ENCODE results near the gene SCFD2.

Gene SCFD2

DNA sequence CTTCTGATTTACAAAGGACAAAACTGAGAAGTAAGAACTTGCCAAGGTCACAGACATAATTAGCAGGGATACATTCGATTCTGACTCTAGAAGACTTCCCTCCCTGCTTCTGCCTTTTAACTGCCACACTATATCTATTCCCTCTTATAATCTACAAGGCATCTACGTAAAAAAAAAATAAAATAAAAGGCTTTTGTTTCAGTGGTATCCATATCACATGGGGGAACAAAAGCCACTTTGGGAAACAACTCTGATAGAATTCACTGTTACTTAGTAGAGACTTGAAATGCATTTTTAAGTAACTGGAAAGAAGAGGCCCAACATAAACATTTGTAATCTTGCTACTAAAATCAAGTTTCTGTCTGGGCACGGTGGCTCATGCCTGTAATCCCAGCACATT is 247.2 kb downstream of the SCFD2 start:
- TF ChIP-seq, protein P1, sequence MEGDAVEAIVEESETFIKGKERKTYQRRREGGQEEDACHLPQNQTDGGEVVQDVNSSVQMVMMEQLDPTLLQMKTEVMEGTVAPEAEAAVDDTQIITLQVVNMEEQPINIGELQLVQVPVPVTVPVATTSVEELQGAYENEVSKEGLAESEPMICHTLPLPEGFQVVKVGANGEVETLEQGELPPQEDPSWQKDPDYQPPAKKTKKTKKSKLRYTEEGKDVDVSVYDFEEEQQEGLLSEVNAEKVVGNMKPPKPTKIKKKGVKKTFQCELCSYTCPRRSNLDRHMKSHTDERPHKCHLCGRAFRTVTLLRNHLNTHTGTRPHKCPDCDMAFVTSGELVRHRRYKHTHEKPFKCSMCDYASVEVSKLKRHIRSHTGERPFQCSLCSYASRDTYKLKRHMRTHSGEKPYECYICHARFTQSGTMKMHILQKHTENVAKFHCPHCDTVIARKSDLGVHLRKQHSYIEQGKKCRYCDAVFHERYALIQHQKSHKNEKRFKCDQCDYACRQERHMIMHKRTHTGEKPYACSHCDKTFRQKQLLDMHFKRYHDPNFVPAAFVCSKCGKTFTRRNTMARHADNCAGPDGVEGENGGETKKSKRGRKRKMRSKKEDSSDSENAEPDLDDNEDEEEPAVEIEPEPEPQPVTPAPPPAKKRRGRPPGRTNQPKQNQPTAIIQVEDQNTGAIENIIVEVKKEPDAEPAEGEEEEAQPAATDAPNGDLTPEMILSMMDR (conservative IDR thresholded peaks at IDR 0.05; ENCODE audit: low read length): no peak
- H3K4me3 ChIP-seq (ENCODE audit: low read length): no peak overlapping the region
- no peak for DNase-seq (ENCODE audit: low read depth)

DNA sequence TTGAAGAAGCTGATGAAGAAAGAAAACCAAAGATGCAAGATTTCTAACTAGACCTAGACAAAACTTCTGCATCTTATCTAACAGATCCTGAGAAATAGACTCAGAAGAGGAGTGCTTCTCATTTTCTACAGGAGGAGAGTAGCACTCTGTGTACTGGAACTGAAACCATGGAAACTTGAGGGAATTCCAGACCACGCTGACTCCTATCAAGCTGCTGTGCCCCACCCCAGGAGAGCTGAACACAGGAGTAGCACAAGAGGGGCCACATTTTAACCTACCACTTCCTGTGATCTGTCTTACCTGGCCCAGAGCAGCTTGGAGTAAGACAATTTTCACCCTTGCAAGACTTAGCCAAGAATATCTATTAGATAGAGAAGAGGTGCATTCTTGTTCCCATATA is 248.9 kb downstream of the SCFD2 start:
- H3K4me3 ChIP-seq (ENCODE audit: low read length): no peak overlapping the region
- peak; percentile 65 for DNase-seq (ENCODE audit: low read depth)
- TF ChIP-seq, protein P1 (conservative IDR thresholded peaks at IDR 0.05; ENCODE audit: low read length): no peak

DNA sequence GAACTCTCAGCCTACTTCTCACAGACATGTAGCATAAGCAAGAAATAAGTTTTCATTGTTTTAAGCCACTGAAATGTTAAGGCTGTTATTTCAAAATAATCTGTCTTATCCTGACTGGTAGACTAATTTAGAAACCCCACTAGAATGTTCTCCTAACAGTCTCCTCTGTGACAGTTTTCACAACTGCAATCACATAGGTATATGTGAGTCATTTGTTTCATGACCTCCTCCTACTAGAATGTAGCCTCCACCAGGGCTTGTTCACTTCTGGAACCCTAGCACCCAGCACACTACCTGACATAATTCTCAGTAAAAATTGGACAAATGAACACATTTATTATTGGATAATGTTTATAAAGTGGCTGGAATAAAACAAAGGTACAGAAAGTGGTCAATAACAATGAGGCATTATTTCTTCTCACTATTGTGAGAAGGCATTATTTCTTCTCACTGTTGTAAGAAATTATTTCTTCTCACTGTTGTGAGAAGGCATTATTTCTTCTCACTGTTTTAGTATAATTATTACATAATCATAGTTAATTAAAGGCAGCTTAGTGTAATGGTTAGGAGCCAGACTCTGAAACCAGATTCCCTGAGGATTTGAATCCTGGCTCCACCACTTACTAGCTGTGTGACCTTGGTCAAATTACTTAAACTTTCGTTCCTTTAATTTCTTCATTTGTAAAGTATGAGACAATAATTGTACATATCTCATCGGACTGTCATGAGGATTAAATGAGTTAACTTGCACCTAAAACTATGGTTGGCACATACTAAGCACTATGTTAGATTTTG is 252.2 kb downstream of the SCFD2 start:
- no peak overlapping the region for H3K4me3 ChIP-seq (ENCODE audit: low read length)
- TF ChIP-seq, protein P1 (conservative IDR thresholded peaks at IDR 0.05; ENCODE audit: low read length): no peak
- DNase-seq (ENCODE audit: low read depth): peak; percentile 66

DNA sequence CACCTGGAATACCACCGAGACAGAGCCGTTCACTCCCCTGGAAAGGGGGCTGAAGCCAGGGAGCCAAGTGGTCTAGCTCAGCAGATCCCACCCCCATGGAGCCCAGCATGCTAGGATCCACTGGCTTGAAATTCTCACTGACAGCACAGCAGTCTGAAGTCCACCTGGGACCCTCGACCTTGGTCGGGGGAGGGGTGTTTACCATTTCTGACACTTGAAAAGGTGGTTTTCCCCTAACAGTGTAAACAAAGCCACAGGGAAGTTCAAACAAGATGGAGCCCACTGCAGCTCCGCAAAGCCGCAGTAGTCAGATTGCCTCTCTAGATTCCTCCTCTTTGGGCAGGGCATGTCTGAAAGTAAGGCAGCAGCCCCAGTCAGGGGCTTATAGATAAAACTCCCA is 260.5 kb downstream of the SCFD2 start:
- DNase-seq (ENCODE audit: low read depth): no peak

DNA sequence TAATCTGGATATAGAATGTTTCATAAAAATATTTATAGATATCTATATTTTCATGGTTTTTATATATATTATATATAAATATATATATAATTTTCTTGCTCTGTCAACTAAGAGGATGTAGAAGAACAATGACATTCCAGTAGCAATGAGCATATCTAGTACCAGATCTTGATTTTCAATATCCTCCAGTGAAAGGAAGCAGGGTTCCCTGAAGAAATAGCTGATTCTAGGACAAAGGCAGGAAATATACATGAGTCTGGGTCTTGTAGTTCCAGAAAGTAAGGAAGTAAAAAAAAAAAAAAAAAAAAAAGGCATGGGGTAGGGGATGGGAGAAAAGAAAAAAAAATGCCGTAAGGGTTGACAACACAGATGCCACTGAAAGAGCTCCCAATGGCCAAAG is 262.4 kb downstream of the SCFD2 start:
- TF ChIP-seq, protein P1 (conservative IDR thresholded peaks at IDR 0.05; ENCODE audit: low read length): no peak
- H3K4me3 ChIP-seq (ENCODE audit: low read length): no peak overlapping the region
- DNase-seq (ENCODE audit: low read depth): no peak

More for the DNA sequence above, 260.5 kb downstream of the SCFD2 start:
- H3K4me3 ChIP-seq (ENCODE audit: low read length): no peak overlapping the region
- TF ChIP-seq, protein P1 (conservative IDR thresholded peaks at IDR 0.05; ENCODE audit: low read length): no peak

DNA sequence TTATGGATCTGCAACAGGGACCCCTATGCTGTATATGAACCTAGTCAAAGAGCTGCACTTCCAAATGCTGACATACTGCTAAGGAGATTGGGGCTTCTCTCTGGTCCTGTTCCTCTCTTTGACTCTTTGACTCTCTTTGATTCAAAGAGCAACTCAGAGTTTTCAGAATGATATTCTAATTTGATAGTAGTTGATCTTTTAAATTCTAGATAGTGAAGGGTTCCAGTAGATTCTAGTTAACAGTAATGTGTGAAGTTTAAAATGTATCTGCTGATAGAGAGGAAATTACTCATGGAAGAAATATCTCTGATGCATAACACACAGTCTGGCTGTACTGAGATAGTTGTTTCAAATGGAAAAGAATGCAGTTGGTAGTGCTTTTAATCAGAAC is 264.7 kb downstream of the SCFD2 start:
- peak overlapping the region; percentile 37 for H3K4me3 ChIP-seq (ENCODE audit: low read length)
- DNase-seq (ENCODE audit: low read depth): peak; percentile 68
- TF ChIP-seq, protein P1 (conservative IDR thresholded peaks at IDR 0.05; ENCODE audit: low read length): no peak

DNA sequence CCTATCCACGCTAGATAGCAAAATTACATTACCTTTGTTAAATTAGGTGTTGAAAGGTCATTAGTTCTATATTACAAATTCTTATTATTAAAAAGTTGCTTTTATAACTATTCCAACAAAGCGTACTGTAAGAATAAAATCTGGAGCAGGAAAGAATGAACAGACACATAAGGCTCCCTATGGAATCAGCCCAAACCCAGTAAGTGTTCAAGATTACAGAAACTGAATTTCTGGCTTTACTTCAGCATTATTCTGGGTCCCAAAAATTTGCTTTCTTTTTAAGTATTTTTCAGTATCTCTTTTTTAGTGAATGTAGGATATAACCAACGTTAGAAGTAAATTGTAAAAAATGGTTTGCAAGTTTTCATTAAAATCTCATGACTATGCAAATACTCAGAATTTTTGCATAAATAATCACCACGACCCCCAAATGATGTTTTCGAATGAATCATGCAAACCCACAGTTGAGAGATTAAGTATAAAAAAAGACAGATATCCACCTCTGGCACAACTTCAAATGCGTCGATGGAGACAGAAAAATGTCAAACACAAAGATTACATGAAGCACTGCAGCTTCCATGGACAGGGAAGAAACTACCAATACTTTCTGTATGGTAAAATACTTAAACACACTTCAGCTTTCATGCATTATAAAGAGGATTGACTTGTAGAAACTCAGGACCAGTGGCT is 265.2 kb downstream of the SCFD2 start:
- TF ChIP-seq, protein P1 (conservative IDR thresholded peaks at IDR 0.05; ENCODE audit: low read length): no peak
- peak overlapping the region; percentile 37 for H3K4me3 ChIP-seq (ENCODE audit: low read length)
- DNase-seq (ENCODE audit: low read depth): peak; percentile 43

All from AG10803 (cell line).